Body of pancreas (tissue), 4 donors: ENCODE results near the gene TRAPPC12.

Experiments used
- CTCF ChIP-seq, 7 experiments: fragments of 450-650 bp in 4 of 7; fragments of 200-600 bp in 3 of 7; sonication (generic) in 3 of 7; IDR thresholded peaks; one replicate each; pipeline ENCODE4 v1.5.1; 2016 to 2019; ENCODE audit warnings: antibody characterized with exemption in 7 of 7
- POLR2A ChIP-seq, 3 donors: fragments of 450-650 bp; IDR thresholded peaks; one replicate each; pipeline ENCODE4 v1.6.1; 2016; ENCODE audit warnings: antibody characterized with exemption in 3 of 3, mild to moderate bottlenecking in 2 of 3

- TF ChIP-seq CTCF (IDR thresholded peaks at IDR 0.05) (no peak), POLR2A (IDR thresholded peaks at IDR 0.05) (no peak)
Observed at GRCh38 chr2:3517948-3518495, 138.5 kb downstream of the TRAPPC12 start.
